8988T (cell line): ENCODE results near the gene AMPH.
"Not testable (repeated sequence)": the region's sequence is repeated elsewhere in the genome, so short reads cannot be mapped to it uniquely, and the experiment has no call there.

Experiments
- DNase-seq: peaks from one replicate; pipeline ENCODE4 v3.0.0; 2011

The AMPH gene

GRCh38 chr7:38345299-38346172 is 285.6 kb downstream of the AMPH start:
- DNase-seq: not testable (repeated sequence)

- not testable (repeated sequence) for DNase-seq
These were observed 286.4 kb downstream of the AMPH start for GRCh38 chr7:38344741-38345140.

GRCh38 chr7:38342135-38342534 is 289.0 kb downstream of the AMPH start:
- DNase-seq: not testable (repeated sequence)

GRCh38 chr7:38341172-38341705 is 289.9 kb downstream of the AMPH start:
- DNase-seq: not testable (repeated sequence)

- DNase-seq: no peak
These were observed 291.0 kb downstream of the AMPH start for GRCh38 chr7:38339953-38340819.

- not testable (repeated sequence) for DNase-seq
These were observed 295.0 kb downstream of the AMPH start for GRCh38 chr7:38336148-38336515.

- DNase-seq: peak; percentile 22
These were observed 295.6 kb downstream of the AMPH start for GRCh38 chr7:38335492-38336147.

GRCh38 chr7:38335128-38335491 is 296.1 kb downstream of the AMPH start:
- no peak for DNase-seq

- DNase-seq: no peak
These were observed 297.0 kb downstream of the AMPH start for GRCh38 chr7:38334163-38334562.
